WTC11 (cell line): ENCODE measurements around the gene FBLN7. TPM values are rescaled to one million over a fixed set of nuclear protein-coding genes. Genes with fewer than 3 reads are reported as not detected.

Source experiments
- ATAC-seq: fragments of 200-7000 bp; cut with Tn5 transposase; 2 replicates; pipeline ENCODE4 v1.10.0; 2021; ENCODE audit warnings: mild to moderate bottlenecking, moderate library complexity
- CTCF ChIA-PET: fragments of 300-600 bp; sonication (Branson Sonifier 250); formaldehyde crosslinking; loops from one replicate; lab custom pipeline; 2021; ENCODE audit warnings: antibody characterized with exemption; lab: Charles Lee
- POLR2A ChIA-PET: fragments of 350-600 bp; sonication (Branson Sonifier 250); formaldehyde crosslinking; loops from one replicate; lab custom pipeline; 2021; ENCODE audit warnings: antibody characterized with exemption; lab: Charles Lee
- DNase-seq: peaks from one replicate; pipeline ENCODE4 v3.0.0; 2021; ENCODE audit warnings: low spot score
- H3K27ac Mint-ChIP-seq: 2 replicates; pipeline ENCODE4 v1.8.0; 2021; ENCODE audit warnings: mixed read lengths
- H3K27me3 Mint-ChIP-seq: 2 replicates; pipeline ENCODE4 v1.8.0; 2021; ENCODE audit warnings: low read depth, mild to moderate bottlenecking, moderate library complexity, mixed read lengths
- H3K36me3 Mint-ChIP-seq: 2 replicates; pipeline ENCODE4 v1.8.0; 2021; ENCODE audit warnings: mixed read lengths
- H3K4me1 Mint-ChIP-seq: 2 replicates; pipeline ENCODE4 v1.8.0; 2022; ENCODE audit warnings: mixed read lengths
- H3K4me3 Mint-ChIP-seq: 2 replicates; pipeline ENCODE4 v1.8.0; 2021; ENCODE audit warnings: mild to moderate bottlenecking, moderate library complexity, mixed read lengths
- H3K9me3 Mint-ChIP-seq: 2 replicates; pipeline ENCODE4 v1.8.0; 2021; ENCODE audit warnings: mixed read lengths
- ATF2 ChIP-seq: sonication (generic); formaldehyde crosslinking; IDR thresholded peaks from 2 replicates; pipeline ENCODE4 v1.8.1; 2022; ENCODE audit warnings: low read depth, missing genetic modification reagents, borderline replicate concordance
- CTCF ChIP-seq: fragments of 200-600 bp; IDR thresholded peaks from 2 replicates; pipeline ENCODE4 v1.8.0; 2022; ENCODE audit warnings: antibody characterized with exemption
- E2F1 ChIP-seq: sonication (generic); formaldehyde crosslinking; IDR thresholded peaks from 2 replicates; pipeline ENCODE4 v1.8.0; 2022; ENCODE audit warnings: mild to moderate bottlenecking, missing genetic modification reagents
- ESRRA ChIP-seq: sonication (generic); formaldehyde crosslinking; IDR thresholded peaks from 2 replicates; pipeline ENCODE4 v1.8.1; 2022; ENCODE audit warnings: mild to moderate bottlenecking, missing genetic modification reagents, borderline replicate concordance
- ETV6 ChIP-seq: sonication (generic); formaldehyde crosslinking; IDR thresholded peaks from 2 replicates; pipeline ENCODE4 v1.8.1; 2022; ENCODE audit warnings: mild to moderate bottlenecking, missing genetic modification reagents
- GABPB1 ChIP-seq: sonication (generic); formaldehyde crosslinking; IDR thresholded peaks from 2 replicates; pipeline ENCODE4 v1.8.1; 2023; ENCODE audit warnings: mild to moderate bottlenecking, missing genetic modification reagents
- IRF1 ChIP-seq: sonication (generic); formaldehyde crosslinking; IDR thresholded peaks from 2 replicates; pipeline ENCODE4 v1.8.0; 2023; ENCODE audit warnings: missing genetic modification reagents
- MXD4 ChIP-seq: fragments of 250-450 bp; sonication (Bioruptor Pico); IDR thresholded peaks from 2 replicates; pipeline ENCODE4 v1.8.0; 2021; ENCODE audit warnings: mild to moderate bottlenecking, moderate library complexity, borderline replicate concordance
- NFATC4 ChIP-seq: fragments of 250-450 bp; sonication (Bioruptor Pico); IDR thresholded peaks from 2 replicates; pipeline ENCODE4 v1.9.0; 2021; ENCODE audit warnings: mild to moderate bottlenecking
- NR3C1 ChIP-seq: sonication (generic); formaldehyde crosslinking; conservative IDR thresholded peaks from 2 replicates; pipeline ENCODE4 v1.8.1; 2023; ENCODE audit warnings: low read depth, mild to moderate bottlenecking, missing genetic modification reagents
- OVOL2 ChIP-seq: fragments of 250-450 bp; sonication (Bioruptor Pico); IDR thresholded peaks from 2 replicates; pipeline ENCODE4 v1.9.0; 2021; ENCODE audit warnings: mild to moderate bottlenecking, borderline replicate concordance
- SOX15 ChIP-seq: fragments of 250-450 bp; sonication (Bioruptor Pico); IDR thresholded peaks from 2 replicates; pipeline ENCODE4 v1.9.0; 2021; ENCODE audit warnings: mild to moderate bottlenecking
- TEAD1 ChIP-seq: sonication (generic); formaldehyde crosslinking; IDR thresholded peaks from 2 replicates; pipeline ENCODE4 v1.8.0; 2022; ENCODE audit warnings: mild to moderate bottlenecking, missing genetic modification reagents
- TP53 ChIP-seq: sonication (generic); formaldehyde crosslinking; IDR thresholded peaks from 2 replicates; pipeline ENCODE4 v1.8.1; 2023; ENCODE audit warnings: mild to moderate bottlenecking, missing genetic modification reagents
- ZNF317 ChIP-seq: sonication (generic); formaldehyde crosslinking; IDR thresholded peaks from 2 replicates; pipeline ENCODE4 v1.8.1; 2023; ENCODE audit warnings: low read depth, mild to moderate bottlenecking, moderate library complexity, missing genetic modification reagents, borderline replicate concordance
- ZNF423 ChIP-seq: fragments of 250-450 bp; sonication (Bioruptor Pico); IDR thresholded peaks from 2 replicates; pipeline ENCODE4 v2.1.2; 2022; ENCODE audit warnings: mild to moderate bottlenecking, moderate library complexity
- total RNA-seq: library from RNA; stranded (reverse); gene quantifications from 3 replicates; pipeline ENCODE4 v1.2.3, GENCODE V29; 2021
- TF ChIP-seq, protein P1 (sequence below): sonication (generic); formaldehyde crosslinking; IDR thresholded peaks from 2 replicates; pipeline ENCODE4 v1.8.0; 2022; ENCODE audit warnings: missing genetic modification reagents
- TF ChIP-seq, protein P2 (sequence below): sonication (generic); formaldehyde crosslinking; IDR thresholded peaks from 2 replicates; pipeline ENCODE4 v1.8.1; 2023; ENCODE audit warnings: mild to moderate bottlenecking, missing genetic modification reagents, borderline replicate concordance

FBLN7 gene
- total RNA-seq, 1 experiment from 2014 or later, result 0.55 TPM

- ATAC-seq (no peak), DNase-seq (no peak)
- H3K36me3 Mint-ChIP-seq, result no peaks in the 10 kb centered on the region
- H3K4me1 Mint-ChIP-seq, result 0 out of 2 replicates have a peak, but pooled peaks cover 6% of the 10 kb centered on the region
- no peak for TF ChIP-seq NR3C1 (CRISPR knock-in tag)
- no peak for TF ChIP-seq ETV6 (CRISPR knock-in tag)
- TF ChIP-seq ATF2 (CRISPR knock-in tag), result no peak
- TF ChIP-seq ESRRA (CRISPR knock-in tag), result no peak
- TF ChIP-seq SOX15, result no peak
- TF ChIP-seq, protein P1, sequence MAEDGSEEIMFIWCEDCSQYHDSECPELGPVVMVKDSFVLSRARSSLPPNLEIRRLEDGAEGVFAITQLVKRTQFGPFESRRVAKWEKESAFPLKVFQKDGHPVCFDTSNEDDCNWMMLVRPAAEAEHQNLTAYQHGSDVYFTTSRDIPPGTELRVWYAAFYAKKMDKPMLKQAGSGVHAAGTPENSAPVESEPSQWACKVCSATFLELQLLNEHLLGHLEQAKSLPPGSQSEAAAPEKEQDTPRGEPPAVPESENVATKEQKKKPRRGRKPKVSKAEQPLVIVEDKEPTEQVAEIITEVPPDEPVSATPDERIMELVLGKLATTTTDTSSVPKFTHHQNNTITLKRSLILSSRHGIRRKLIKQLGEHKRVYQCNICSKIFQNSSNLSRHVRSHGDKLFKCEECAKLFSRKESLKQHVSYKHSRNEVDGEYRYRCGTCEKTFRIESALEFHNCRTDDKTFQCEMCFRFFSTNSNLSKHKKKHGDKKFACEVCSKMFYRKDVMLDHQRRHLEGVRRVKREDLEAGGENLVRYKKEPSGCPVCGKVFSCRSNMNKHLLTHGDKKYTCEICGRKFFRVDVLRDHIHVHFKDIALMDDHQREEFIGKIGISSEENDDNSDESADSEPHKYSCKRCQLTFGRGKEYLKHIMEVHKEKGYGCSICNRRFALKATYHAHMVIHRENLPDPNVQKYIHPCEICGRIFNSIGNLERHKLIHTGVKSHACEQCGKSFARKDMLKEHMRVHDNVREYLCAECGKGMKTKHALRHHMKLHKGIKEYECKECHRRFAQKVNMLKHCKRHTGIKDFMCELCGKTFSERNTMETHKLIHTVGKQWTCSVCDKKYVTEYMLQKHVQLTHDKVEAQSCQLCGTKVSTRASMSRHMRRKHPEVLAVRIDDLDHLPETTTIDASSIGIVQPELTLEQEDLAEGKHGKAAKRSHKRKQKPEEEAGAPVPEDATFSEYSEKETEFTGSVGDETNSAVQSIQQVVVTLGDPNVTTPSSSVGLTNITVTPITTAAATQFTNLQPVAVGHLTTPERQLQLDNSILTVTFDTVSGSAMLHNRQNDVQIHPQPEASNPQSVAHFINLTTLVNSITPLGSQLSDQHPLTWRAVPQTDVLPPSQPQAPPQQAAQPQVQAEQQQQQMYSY (CRISPR knock-in tag), result no peak
- TF ChIP-seq CTCF, result no peak
- no peak for TF ChIP-seq TP53 (CRISPR knock-in tag)
- no peak for TF ChIP-seq OVOL2 (CRISPR knock-in tag)
- no peak for TF ChIP-seq E2F1
- TF ChIP-seq, protein P2, sequence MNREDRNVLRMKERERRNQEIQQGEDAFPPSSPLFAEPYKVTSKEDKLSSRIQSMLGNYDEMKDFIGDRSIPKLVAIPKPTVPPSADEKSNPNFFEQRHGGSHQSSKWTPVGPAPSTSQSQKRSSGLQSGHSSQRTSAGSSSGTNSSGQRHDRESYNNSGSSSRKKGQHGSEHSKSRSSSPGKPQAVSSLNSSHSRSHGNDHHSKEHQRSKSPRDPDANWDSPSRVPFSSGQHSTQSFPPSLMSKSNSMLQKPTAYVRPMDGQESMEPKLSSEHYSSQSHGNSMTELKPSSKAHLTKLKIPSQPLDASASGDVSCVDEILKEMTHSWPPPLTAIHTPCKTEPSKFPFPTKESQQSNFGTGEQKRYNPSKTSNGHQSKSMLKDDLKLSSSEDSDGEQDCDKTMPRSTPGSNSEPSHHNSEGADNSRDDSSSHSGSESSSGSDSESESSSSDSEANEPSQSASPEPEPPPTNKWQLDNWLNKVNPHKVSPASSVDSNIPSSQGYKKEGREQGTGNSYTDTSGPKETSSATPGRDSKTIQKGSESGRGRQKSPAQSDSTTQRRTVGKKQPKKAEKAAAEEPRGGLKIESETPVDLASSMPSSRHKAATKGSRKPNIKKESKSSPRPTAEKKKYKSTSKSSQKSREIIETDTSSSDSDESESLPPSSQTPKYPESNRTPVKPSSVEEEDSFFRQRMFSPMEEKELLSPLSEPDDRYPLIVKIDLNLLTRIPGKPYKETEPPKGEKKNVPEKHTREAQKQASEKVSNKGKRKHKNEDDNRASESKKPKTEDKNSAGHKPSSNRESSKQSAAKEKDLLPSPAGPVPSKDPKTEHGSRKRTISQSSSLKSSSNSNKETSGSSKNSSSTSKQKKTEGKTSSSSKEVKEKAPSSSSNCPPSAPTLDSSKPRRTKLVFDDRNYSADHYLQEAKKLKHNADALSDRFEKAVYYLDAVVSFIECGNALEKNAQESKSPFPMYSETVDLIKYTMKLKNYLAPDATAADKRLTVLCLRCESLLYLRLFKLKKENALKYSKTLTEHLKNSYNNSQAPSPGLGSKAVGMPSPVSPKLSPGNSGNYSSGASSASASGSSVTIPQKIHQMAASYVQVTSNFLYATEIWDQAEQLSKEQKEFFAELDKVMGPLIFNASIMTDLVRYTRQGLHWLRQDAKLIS (CRISPR knock-in tag), result no peak
- no peak for TF ChIP-seq GABPB1 (CRISPR knock-in tag)
- no peak for TF ChIP-seq TEAD1 (CRISPR knock-in tag)
- TF ChIP-seq ZNF317 (CRISPR knock-in tag), result no peak
- TF ChIP-seq NFATC4 (CRISPR knock-in tag), result no peak
- no peak for TF ChIP-seq ZNF423 (CRISPR knock-in tag)
- TF ChIP-seq MXD4 (CRISPR knock-in tag), result no peak
- no peak for TF ChIP-seq IRF1 (CRISPR knock-in tag)
- H3K27me3 Mint-ChIP-seq, result no peaks in the 10 kb centered on the region
- H3K27ac Mint-ChIP-seq, result no peak overlapping the region
- H3K4me3 Mint-ChIP-seq, result no peak overlapping the region
- CTCF ChIA-PET, result no interaction called here
- POLR2A ChIA-PET, result no interaction called here
- H3K9me3 Mint-ChIP-seq, result no peaks in the 10 kb centered on the region
Observed at GRCh38 chr2:112157472-112157871, 19.3 kb downstream of the FBLN7 start.
